ENCODE data around the gene FRMD5. TPM values are rescaled to one million over a fixed set of nuclear protein-coding genes. Genes with fewer than 3 reads are reported as not detected.

Gene FRMD5
- total RNA-seq, 1 experiment from 2014 or later, result not detected

DNA sequence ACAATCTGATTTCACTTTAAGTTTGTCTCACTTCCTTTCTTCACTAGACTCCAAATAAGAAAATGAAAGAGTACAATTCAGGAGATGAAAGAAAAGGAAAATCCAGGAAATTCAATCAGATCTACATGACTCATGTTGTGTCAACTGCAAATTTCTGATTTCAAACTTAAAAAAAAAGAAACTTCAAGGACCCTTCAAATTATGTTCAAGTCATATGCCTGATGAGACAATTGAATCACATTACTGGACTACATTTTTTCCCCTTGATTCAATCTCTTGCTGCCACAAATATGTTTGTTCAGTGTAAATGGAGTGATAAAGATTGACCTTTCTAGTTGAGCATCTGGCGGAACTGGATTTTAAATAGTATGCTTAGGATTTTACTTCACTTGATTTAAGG lies 37.4 kb downstream of the FRMD5 start:
- H3K4me2 ChIP-seq (ENCODE audit: low read depth, low read length, poor library complexity, severe bottlenecking), result no peak overlapping the region
- DNase-seq, result no peak
- H3K79me2 ChIP-seq (ENCODE audit: low read length), result no peaks in the 10 kb centered on the region
- H3K9me2 ChIP-seq (replicated peaks; ENCODE audit: insufficient read depth, low read length), result no peaks in the 10 kb centered on the region
- H3K9me3 ChIP-seq (ENCODE audit: low read length), result no peaks in the 10 kb centered on the region
- H3K9ac ChIP-seq (ENCODE audit: low read length), result no peak overlapping the region
- H3K27me3 ChIP-seq (ENCODE audit: low read length), result no peaks in the 10 kb centered on the region
- peaks cover 5% of the 10 kb centered on the region; the same call in 1 of the 2 replicates for H3K4me1 ChIP-seq (ENCODE audit: low read length)
- no peaks in the 10 kb centered on the region for H4K20me1 ChIP-seq (ENCODE audit: insufficient read depth, low read depth, low read length)
- no peak overlapping the region for H2AFZ ChIP-seq (ENCODE audit: low read length)
- no peak overlapping the region for H3K27ac ChIP-seq (ENCODE audit: low read length)
- H3K4me3 ChIP-seq (ENCODE audit: low read length), result no peak overlapping the region
- no peaks in the 10 kb centered on the region for H3K36me3 ChIP-seq (ENCODE audit: insufficient read depth, low read length)

- Histone ChIP-seq H3K4me3 (ENCODE audit: low read length) (no peak overlapping the region), H2AFZ (ENCODE audit: low read length) (no peak overlapping the region), H3K9ac (ENCODE audit: low read length) (no peak overlapping the region), H3K4me1 (ENCODE audit: low read length) (no peaks in the 10 kb centered on the region), H3K36me3 (ENCODE audit: insufficient read depth, low read length) (no peaks in the 10 kb centered on the region), H3K4me2 (ENCODE audit: low read depth, low read length, poor library complexity, severe bottlenecking) (no peak overlapping the region), H3K27me3 (ENCODE audit: low read length) (no peaks in the 10 kb centered on the region), H3K9me3 (ENCODE audit: low read length) (no peaks in the 10 kb centered on the region), H3K27ac (ENCODE audit: low read length) (no peak overlapping the region), H4K20me1 (ENCODE audit: insufficient read depth, low read depth, low read length) (no peaks in the 10 kb centered on the region), H3K9me2 (replicated peaks; ENCODE audit: insufficient read depth, low read length) (no peaks in the 10 kb centered on the region), H3K79me2 (ENCODE audit: low read length) (no peaks in the 10 kb centered on the region)
- no peak for DNase-seq
Observed at GRCh38 chr15:44153352-44153751, 41.7 kb downstream of the FRMD5 start.

- Histone ChIP-seq H4K20me1 (ENCODE audit: insufficient read depth, low read depth, low read length) (no peaks in the 10 kb centered on the region), H3K79me2 (ENCODE audit: low read length) (no peaks in the 10 kb centered on the region), H3K4me3 (ENCODE audit: low read length) (no peak overlapping the region), H3K9me2 (replicated peaks; ENCODE audit: insufficient read depth, low read length) (no peaks in the 10 kb centered on the region), H3K27me3 (ENCODE audit: low read length) (no peaks in the 10 kb centered on the region), H3K36me3 (ENCODE audit: insufficient read depth, low read length) (no peaks in the 10 kb centered on the region), H2AFZ (ENCODE audit: low read length) (no peak overlapping the region), H3K4me1 (ENCODE audit: low read length) (no peaks in the 10 kb centered on the region), H3K9me3 (ENCODE audit: low read length) (no peaks in the 10 kb centered on the region), H3K4me2 (ENCODE audit: low read depth, low read length, poor library complexity, severe bottlenecking) (no peak overlapping the region), H3K9ac (ENCODE audit: low read length) (no peak overlapping the region), H3K27ac (ENCODE audit: low read length) (no peak overlapping the region)
- DNase-seq, result no peak
Observed at GRCh38 chr15:44149224-44149623, 45.8 kb downstream of the FRMD5 start.

DNA sequence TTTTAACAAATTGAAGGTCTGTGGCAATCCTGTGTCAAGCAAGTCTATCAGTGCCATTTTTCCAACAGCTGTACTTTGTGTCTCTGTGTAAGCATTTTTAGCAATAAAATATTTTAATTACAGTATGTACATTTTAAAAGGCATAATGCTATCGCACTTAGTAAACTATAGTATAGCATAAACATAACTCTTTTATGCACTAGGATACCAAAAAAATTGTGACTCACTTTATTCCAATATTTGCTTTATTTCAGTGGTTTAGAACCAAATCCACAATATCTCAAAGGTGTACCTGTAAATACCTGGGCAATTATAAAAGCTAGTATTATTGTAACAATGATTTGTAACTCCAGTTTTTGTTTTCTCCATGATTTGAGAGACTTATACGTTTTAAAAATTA lies 46.5 kb downstream of the FRMD5 start:
- Histone ChIP-seq H3K4me2 (ENCODE audit: low read depth, low read length, poor library complexity, severe bottlenecking) (no peak overlapping the region), H3K36me3 (ENCODE audit: insufficient read depth, low read length) (no peaks in the 10 kb centered on the region), H4K20me1 (ENCODE audit: insufficient read depth, low read depth, low read length) (no peaks in the 10 kb centered on the region), H2AFZ (ENCODE audit: low read length) (no peak overlapping the region), H3K9ac (ENCODE audit: low read length) (no peak overlapping the region), H3K27me3 (ENCODE audit: low read length) (no peaks in the 10 kb centered on the region), H3K4me3 (ENCODE audit: low read length) (no peak overlapping the region), H3K79me2 (ENCODE audit: low read length) (no peaks in the 10 kb centered on the region), H3K9me2 (replicated peaks; ENCODE audit: insufficient read depth, low read length) (no peaks in the 10 kb centered on the region), H3K9me3 (ENCODE audit: low read length) (no peaks in the 10 kb centered on the region), H3K4me1 (ENCODE audit: low read length) (no peaks in the 10 kb centered on the region), H3K27ac (ENCODE audit: low read length) (no peak overlapping the region)
- DNase-seq, result no peak

- Histone ChIP-seq H3K9ac (ENCODE audit: low read length) (no peak overlapping the region), H3K79me2 (ENCODE audit: low read length) (no peaks in the 10 kb centered on the region), H3K27me3 (ENCODE audit: low read length) (no peaks in the 10 kb centered on the region), H3K4me2 (ENCODE audit: low read depth, low read length, poor library complexity, severe bottlenecking) (no peak overlapping the region), H3K36me3 (ENCODE audit: insufficient read depth, low read length) (no peaks in the 10 kb centered on the region), H4K20me1 (ENCODE audit: insufficient read depth, low read depth, low read length) (no peaks in the 10 kb centered on the region), H3K27ac (ENCODE audit: low read length) (no peak overlapping the region), H3K4me1 (ENCODE audit: low read length) (no peaks in the 10 kb centered on the region), H3K9me2 (replicated peaks; ENCODE audit: insufficient read depth, low read length) (no peaks in the 10 kb centered on the region), H3K9me3 (ENCODE audit: low read length) (no peaks in the 10 kb centered on the region), H3K4me3 (ENCODE audit: low read length) (no peak overlapping the region), H2AFZ (ENCODE audit: low read length) (no peak overlapping the region)
- DNase-seq, result no peak
Observed at GRCh38 chr15:44147636-44148035, 47.4 kb downstream of the FRMD5 start.

DNA sequence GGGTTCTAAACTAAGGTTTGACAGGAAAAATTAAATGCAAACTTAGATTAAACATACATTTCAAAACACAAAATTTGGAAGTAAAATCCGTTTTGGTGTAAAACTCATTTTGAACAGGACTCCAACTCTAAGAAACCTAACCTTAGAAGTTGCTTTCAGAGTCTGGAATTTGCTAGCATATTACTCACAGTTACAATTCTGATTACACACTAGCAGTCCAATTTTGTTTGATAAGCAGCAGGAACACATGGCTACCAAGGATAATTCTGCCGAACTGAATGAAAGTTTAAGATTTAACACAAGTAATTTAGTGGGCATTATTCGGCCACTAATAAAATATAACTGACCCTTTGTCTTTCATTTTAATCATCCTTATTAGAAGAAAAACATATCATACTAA lies 49.6 kb downstream of the FRMD5 start:
- no peak for DNase-seq
- H3K4me2 ChIP-seq (ENCODE audit: low read depth, low read length, poor library complexity, severe bottlenecking), result no peak overlapping the region
- H3K79me2 ChIP-seq (ENCODE audit: low read length), result no peaks in the 10 kb centered on the region
- H3K9ac ChIP-seq (ENCODE audit: low read length), result no peak overlapping the region
- no peak overlapping the region for H2AFZ ChIP-seq (ENCODE audit: low read length)
- no peaks in the 10 kb centered on the region for H3K4me1 ChIP-seq (ENCODE audit: low read length)
- no peaks in the 10 kb centered on the region for H3K9me3 ChIP-seq (ENCODE audit: low read length)
- H3K27ac ChIP-seq (ENCODE audit: low read length), result no peak overlapping the region
- no peaks in the 10 kb centered on the region for H3K27me3 ChIP-seq (ENCODE audit: low read length)
- H3K9me2 ChIP-seq (replicated peaks; ENCODE audit: insufficient read depth, low read length), result no peaks in the 10 kb centered on the region
- no peaks in the 10 kb centered on the region for H4K20me1 ChIP-seq (ENCODE audit: insufficient read depth, low read depth, low read length)
- H3K36me3 ChIP-seq (ENCODE audit: insufficient read depth, low read length), result no peaks in the 10 kb centered on the region
- H3K4me3 ChIP-seq (ENCODE audit: low read length), result no peak overlapping the region

- no peak for DNase-seq
- Histone ChIP-seq H3K36me3 (ENCODE audit: insufficient read depth, low read length) (no peaks in the 10 kb centered on the region), H3K4me2 (ENCODE audit: low read depth, low read length, poor library complexity, severe bottlenecking) (no peak overlapping the region), H3K9me2 (replicated peaks; ENCODE audit: insufficient read depth, low read length) (no peaks in the 10 kb centered on the region), H3K79me2 (ENCODE audit: low read length) (no peaks in the 10 kb centered on the region), H3K27me3 (ENCODE audit: low read length) (no peaks in the 10 kb centered on the region), H2AFZ (ENCODE audit: low read length) (no peak overlapping the region), H4K20me1 (ENCODE audit: insufficient read depth, low read depth, low read length) (no peaks in the 10 kb centered on the region), H3K4me3 (ENCODE audit: low read length) (no peak overlapping the region), H3K4me1 (ENCODE audit: low read length) (no peaks in the 10 kb centered on the region), H3K9ac (ENCODE audit: low read length) (no peak overlapping the region), H3K27ac (ENCODE audit: low read length) (no peak overlapping the region), H3K9me3 (ENCODE audit: low read length) (no peaks in the 10 kb centered on the region)
Observed at GRCh38 chr15:44144992-44145391, 50.1 kb downstream of the FRMD5 start.

GRCh38 chr15:44144184-44144583 lies 50.9 kb downstream of the FRMD5 start:
- no peaks in the 10 kb centered on the region for H3K9me2 ChIP-seq (replicated peaks; ENCODE audit: insufficient read depth, low read length)
- H3K27ac ChIP-seq (ENCODE audit: low read length), result no peak overlapping the region
- H3K4me1 ChIP-seq (ENCODE audit: low read length), result no peaks in the 10 kb centered on the region
- no peaks in the 10 kb centered on the region for H3K36me3 ChIP-seq (ENCODE audit: insufficient read depth, low read length)
- H3K4me2 ChIP-seq (ENCODE audit: low read depth, low read length, poor library complexity, severe bottlenecking), result no peak overlapping the region
- no peak overlapping the region for H3K9ac ChIP-seq (ENCODE audit: low read length)
- no peaks in the 10 kb centered on the region for H3K79me2 ChIP-seq (ENCODE audit: low read length)
- H3K4me3 ChIP-seq (ENCODE audit: low read length), result no peak overlapping the region
- no peaks in the 10 kb centered on the region for H3K9me3 ChIP-seq (ENCODE audit: low read length)
- no peak overlapping the region for H2AFZ ChIP-seq (ENCODE audit: low read length)
- no peaks in the 10 kb centered on the region for H3K27me3 ChIP-seq (ENCODE audit: low read length)
- no peak for DNase-seq
- H4K20me1 ChIP-seq (ENCODE audit: insufficient read depth, low read depth, low read length), result no peaks in the 10 kb centered on the region

DNA sequence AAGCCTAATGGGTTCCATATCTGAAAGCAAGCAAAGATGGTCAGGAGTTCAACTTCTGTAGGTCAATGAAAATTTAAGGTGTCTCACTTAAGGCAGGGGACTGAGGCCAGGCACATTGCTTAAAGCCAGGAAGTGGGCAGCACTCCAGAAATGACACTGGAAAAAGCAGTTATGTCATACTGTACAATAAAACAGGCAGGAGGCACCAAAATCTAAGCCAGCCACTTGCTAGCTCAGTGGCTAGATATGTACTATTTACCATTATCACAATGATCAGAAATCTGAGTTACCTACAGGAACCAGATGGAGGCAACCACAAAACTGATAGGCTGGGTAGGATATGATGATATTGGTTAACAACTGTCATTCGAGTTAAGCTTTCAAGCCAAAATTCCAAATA lies 57.3 kb downstream of the FRMD5 start:
- Histone ChIP-seq H3K9me3 (ENCODE audit: low read length) (no peaks in the 10 kb centered on the region), H3K27me3 (ENCODE audit: low read length) (no peaks in the 10 kb centered on the region), H3K36me3 (ENCODE audit: insufficient read depth, low read length) (no peaks in the 10 kb centered on the region), H3K4me1 (ENCODE audit: low read length) (no peaks in the 10 kb centered on the region), H4K20me1 (ENCODE audit: insufficient read depth, low read depth, low read length) (no peaks in the 10 kb centered on the region), H3K9ac (ENCODE audit: low read length) (no peak overlapping the region), H3K79me2 (ENCODE audit: low read length) (no peaks in the 10 kb centered on the region), H2AFZ (ENCODE audit: low read length) (no peak overlapping the region), H3K4me3 (ENCODE audit: low read length) (no peak overlapping the region), H3K9me2 (replicated peaks; ENCODE audit: insufficient read depth, low read length) (no peaks in the 10 kb centered on the region), H3K27ac (ENCODE audit: low read length) (no peak overlapping the region), H3K4me2 (ENCODE audit: low read depth, low read length, poor library complexity, severe bottlenecking) (no peak overlapping the region)
- no peak for DNase-seq

All from Karpas-422 (cell line).